HG03095 (cell line): ENCODE data around the gene SNX33.
"Not testable (repeated sequence)": the region's sequence is repeated elsewhere in the genome, so short reads cannot be mapped to it uniquely, and the experiment has no call there.

Experiments
- ATAC-seq: cut with Tn5 transposase; IDR thresholded peaks from one replicate; pipeline ENCODE4 v1.9.1; 2021; ENCODE audit warnings: moderate library complexity; ENCODE audit not compliant: unreplicated experiment

SNX33 gene

GRCh38 chr15:75682181-75683135, 34.7 kb downstream of the SNX33 start:
- ATAC-seq, result no peak

DNA sequence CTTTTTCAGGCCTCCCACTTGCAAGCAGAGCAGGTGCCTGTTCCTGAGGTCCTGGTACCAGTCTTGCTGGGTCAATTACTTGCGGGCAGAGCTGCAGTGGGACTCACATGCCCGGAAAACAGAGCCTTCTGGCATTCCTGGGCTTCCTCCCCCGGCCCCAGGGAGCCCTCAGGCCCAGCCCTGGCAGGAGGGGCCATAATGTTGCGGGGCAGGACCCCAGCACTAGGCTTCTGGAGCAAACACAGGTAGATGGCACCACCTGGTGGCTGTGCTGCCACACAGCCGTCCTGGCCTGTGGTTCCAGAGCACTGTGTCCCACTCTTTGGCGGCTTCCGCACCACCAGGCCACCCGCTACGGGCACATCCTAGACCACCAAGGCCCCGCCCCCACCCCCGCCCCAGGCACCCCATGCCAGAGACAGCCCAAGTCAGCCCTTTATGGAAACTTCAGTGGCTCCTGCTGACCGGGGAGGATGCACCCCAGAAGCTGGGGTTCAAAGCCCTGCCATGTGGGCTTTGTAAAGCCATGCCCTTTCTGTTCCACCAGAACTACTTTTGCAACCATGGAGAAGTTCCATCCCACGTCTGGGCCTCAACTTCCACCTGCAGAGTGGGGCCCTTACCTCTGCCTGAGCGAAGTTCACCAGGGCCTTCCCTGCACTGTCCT, 36.1 kb downstream of the SNX33 start:
- ATAC-seq, result not testable (repeated sequence)

DNA sequence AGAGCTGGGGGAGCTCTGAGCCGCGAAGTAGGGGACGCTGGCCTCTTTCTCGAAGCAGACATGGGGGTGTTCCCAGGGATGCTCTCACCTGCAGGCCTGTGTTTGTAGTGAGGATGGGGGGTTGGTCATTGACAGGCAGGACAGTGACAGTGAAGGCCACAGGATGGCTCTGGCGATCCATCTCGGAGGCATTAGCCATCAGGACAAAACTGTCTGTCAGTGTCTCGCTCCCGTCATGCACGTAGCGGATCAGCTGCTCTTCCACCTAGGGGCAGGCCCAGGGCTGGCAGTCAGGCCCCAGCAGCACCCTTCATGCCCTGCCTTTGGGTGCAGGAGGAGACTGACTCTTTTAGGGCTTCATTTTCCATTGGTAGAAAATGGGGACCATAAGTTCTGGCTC, 36.9 kb downstream of the SNX33 start:
- no peak for ATAC-seq

DNA sequence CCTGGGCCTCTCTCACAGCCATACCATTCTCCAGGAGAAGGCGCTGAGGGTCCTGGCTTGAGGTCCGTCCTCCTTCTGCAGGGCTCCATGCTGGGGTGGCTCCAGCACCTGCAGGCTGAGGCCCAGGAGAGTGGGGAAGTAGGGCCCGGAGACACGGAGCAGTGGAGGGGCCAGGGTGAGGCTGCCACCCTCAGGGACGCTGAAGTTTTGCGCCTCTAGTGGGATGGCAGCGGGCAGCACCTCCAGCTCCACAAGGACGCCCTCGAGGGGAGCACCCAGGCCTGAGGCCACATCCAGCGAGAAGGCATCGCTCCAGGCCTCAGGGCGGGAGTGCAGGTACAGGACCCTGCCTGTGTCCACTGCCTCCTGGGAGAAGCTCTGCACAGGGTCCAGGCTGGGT, 37.5 kb downstream of the SNX33 start:
- ATAC-seq, result no peak

DNA sequence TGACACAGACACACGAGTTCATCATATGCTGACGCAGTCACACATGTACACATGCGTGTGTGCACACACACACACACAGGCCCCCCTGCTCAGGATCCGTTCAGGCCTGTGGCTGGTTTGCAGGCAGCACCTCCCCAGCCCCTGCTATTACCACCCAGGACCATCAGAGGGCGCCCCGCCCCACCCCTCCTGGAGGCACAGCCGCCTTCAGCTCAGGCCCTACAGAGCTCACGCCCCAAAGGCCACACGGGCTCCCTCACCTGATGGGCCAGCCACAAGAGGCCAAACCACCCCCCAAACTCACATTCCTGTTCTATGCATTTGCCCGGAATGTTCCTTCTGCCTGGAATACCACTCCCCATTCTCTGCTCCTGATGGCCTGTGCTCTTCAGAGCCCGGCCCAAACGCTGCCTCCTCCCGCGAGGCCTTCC, 38.5 kb downstream of the SNX33 start:
- not testable (repeated sequence) for ATAC-seq

DNA sequence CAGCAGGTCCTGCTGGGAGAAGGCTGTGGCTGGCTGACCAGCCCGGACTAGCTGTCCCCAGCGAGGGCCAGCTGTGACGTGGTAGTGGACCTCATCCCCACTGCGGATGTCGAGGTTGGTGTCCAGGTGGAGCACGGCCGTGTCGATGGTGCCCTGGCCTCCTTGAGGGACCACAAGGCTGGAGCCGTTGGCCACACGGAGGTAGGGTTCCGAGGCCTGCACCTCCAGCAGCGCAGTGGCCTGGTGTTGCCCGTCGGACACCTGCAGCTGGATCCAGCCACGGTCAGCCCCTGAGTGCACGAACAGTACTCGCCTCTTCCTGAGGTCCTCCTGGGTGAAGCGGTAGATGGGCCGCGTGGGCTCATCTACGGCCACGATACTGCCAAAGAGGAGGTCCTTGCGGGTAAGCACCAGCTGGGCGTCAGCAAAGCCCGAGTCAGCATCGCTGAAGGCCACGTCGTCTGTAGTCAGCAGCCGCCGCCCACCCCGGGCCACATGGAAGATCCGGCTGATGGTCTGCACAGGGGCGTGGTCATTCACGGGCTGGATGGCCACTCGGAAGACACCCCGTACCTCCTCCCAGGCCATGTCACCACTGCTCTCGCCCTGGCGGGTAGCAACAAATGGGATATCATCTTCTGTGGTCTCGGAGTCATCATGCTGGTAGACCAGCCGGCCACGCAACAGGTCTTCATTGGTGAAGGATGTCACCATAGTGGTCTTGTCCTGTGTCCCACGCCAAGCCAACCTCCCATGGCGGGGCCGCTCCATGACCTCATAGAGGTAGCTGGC, 40.0 kb downstream of the SNX33 start:
- ATAC-seq, result no peak

DNA sequence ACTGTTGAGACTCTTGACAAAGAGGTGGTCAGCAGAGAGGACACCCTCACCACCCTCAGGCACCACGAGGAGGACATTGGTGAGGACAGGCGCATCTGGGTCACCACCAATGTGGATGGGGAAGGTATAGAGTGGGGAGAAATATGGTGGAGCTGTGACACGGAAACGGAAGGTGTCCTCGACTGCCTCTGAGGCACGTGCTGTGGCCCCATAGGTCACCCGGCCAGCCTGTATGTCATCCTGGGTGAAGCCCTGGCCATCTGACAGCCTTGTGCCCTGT, 40.5 kb downstream of the SNX33 start:
- no peak for ATAC-seq

GRCh38 chr15:75688831-75689230, 41.1 kb downstream of the SNX33 start:
- ATAC-seq, result no peak

GRCh38 chr15:75689429-75689828, 41.7 kb downstream of the SNX33 start:
- not testable (repeated sequence) for ATAC-seq

DNA sequence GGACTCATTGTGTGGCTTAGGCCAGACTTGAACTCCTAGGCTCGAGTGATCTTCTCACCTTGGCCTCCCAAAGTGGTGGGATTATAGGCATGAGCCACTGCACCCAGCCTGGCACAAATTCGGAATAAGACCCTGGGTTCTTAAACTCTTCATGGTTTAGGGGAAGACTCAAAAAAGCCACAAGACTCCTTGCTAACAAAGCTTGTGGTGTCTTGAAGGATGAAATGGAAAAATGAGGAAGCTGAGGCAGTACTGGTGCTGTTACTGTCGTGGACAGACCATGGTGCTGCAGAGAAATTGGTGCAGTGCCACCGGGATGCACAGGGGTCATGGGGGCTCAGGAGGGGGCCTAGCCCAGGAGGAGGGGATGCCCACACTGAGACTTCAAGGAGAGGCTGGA, 44.6 kb downstream of the SNX33 start:
- ATAC-seq, result not testable (repeated sequence)

DNA sequence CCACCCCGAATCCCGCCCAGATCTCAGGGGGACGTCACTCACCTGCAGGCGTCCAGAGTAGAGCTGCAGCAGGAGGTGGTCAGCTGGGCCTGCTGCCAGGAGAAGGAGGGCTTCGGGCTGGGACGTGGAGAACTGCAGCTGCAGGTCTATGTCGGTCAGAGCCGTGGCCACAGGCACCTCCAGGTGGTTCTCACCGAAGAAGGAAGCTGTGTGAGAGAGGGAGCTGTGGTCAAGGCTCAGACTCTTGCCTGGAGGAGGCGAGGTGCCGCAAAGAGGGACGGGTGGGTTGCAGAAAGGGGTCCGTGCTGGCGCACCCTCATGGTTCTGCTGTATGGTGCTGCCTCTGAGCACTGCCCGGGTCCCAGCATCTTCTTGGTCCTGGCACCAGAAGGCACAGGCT, 45.3 kb downstream of the SNX33 start:
- ATAC-seq, result not testable (repeated sequence)

DNA sequence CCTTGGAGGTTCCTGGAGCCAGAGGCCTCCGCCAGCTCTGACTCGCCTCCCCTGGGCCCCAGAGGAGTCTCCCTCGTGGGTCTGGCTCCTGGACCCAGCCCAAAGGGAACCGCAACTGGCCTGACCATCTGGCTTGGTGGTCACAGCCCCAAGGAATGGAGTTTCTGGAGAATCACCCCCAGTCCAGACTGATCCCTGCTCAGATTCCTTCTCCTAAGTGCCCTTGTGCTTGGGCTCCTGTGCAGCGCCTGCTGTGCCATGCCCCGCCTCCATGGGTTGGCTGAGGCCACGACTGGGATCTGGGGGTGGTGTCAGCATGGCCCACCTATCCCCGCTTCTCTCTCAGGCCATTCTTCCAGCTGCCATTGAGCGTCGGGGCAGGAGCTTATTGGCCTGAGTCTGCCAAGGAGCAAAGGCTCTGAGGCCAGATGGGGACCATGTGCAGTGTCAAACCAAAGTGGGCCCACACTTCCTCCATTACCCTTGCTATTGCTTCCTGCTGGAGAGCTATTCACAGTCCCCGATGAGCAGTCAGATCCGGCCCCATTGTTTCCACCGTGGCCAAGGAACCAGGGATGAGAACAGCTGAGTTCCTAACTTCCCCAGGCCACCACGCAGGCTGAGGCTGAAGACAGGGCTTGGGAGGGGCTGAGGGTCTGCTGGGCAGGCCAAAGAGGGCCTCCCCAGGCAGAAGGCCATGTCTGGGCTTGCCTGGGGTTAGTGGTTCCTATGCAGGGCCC, 46.0 kb downstream of the SNX33 start:
- ATAC-seq, result no peak

DNA sequence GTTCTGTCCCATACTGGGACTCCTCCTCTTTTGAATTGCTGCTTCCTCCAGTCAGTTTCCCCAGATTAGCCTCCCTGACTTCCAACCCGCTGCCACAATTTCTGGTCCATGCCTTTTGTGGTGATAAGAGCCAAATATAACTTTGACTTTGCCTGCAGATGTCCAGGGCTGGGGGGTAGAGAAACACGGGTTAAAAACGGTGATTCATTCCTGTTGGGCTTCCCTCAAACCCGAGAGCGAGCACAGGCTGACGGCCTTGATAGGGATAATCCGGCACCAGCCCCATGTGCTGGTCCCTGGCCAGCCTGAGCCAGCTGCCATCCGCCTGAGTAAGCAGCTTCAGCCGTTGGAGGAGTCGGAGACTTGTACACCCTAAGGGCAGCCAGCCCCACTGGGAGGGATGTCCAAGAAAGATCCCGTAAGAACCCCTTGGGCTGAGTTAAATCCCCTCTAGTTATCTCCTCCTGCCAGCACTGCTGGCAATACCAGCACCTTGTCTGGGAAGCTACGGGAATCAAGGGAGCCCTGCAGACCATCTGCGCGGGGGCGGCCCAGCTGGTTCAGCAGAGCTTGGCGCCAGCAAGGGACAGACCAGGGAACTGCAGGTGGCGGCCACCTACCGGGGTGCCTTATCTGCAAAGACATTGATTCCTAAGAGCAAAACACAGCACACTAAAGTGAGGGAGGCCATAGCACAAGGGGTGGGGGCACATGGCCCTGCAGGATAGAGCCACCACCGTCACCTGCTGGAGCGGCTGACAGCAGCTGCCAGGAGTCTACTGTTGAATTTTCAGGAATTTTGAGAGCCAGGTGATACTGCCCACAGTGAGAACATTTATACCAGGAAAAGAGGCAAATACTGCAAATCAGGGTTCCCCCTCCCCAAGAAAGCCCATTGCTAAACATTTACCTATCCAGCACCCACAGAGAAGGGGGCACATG, 46.8 kb downstream of the SNX33 start:
- no peak for ATAC-seq

GRCh38 chr15:75695220-75695619, 47.5 kb downstream of the SNX33 start:
- ATAC-seq, result no peak

DNA sequence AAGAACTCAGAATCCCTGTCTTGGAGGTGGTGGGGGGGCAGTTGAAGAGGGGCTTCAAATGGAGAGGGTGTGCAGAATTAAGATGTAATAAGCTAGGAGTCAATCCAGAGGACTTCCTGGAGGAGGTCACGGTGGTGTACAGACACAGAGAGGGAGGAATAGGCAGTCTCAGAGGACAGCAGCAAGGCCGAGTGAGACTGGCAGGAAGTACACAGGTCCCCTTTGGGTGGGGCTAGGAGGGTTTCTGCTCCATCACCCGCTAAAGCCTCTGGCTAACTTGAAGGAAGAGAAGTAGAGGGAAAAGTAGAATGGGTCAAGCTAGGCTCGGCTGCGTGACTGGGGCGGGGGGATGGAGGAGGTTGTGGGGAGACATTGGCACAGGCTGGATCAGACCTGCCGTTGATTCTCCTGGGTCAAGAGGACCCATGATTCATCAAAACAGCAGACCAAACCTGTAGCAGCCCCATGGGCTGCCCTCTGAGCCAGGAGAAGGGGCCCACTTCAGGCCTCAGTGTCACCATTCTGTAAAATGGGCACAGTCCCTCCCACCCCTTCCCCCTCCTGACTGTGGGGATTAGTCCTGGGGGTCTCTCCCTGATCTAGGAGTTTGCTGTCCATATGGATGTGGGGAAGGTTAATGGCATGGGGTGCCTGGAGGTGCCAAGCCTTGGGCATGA, 48.1 kb downstream of the SNX33 start:
- ATAC-seq, result no peak

GRCh38 chr15:75696311-75696720, 48.6 kb downstream of the SNX33 start:
- no peak for ATAC-seq

GRCh38 chr15:75696854-75697259, 49.1 kb downstream of the SNX33 start:
- no peak for ATAC-seq

- ATAC-seq, result no peak
Measured at GRCh38 chr15:75697523-75697922, 49.8 kb downstream of the SNX33 start.
